OCI-LY1 (cell line): ENCODE results near the gene ANKS6.

Source experiments
- H2AFZ ChIP-seq: fragments of 200-600 bp; sonication (generic), shearing (Covaris generic); 2 replicates; pipeline ENCODE4 v1.6.0; 2014; ENCODE audit warnings: antibody characterized with exemption, mild to moderate bottlenecking, low read length
- H3F3A ChIP-seq: fragments of 200-600 bp; sonication (generic), shearing (Covaris generic); 2 replicates; pipeline ENCODE4 v1.6.0; 2014; ENCODE audit warnings: mild to moderate bottlenecking, antibody characterized with exemption, low read length, moderate library complexity; ENCODE audit not compliant: insufficient read depth
- H3K27ac ChIP-seq: fragments of 200-600 bp; sonication (generic); 2 replicates; pipeline ENCODE4 v1.5.1; 2014; ENCODE audit warnings: low read length, mixed run types, mild to moderate bottlenecking, low read depth; ENCODE audit not compliant: poor library complexity, severe bottlenecking
- H3K27me3 ChIP-seq: fragments of 200-600 bp; sonication (generic); 2 replicates; pipeline ENCODE4 v1.6.0; 2014; ENCODE audit warnings: antibody characterized with exemption, mild to moderate bottlenecking, low read length, moderate library complexity; ENCODE audit not compliant: insufficient read depth
- H3K36me3 ChIP-seq: fragments of 200-600 bp; sonication (generic); 2 replicates; pipeline ENCODE4 v1.6.1; 2014; ENCODE audit warnings: mild to moderate bottlenecking, antibody characterized with exemption, low read length, moderate library complexity, mixed read lengths; ENCODE audit not compliant: insufficient read depth
- H3K4me1 ChIP-seq: fragments of 200-600 bp; sonication (generic); 2 replicates; pipeline ENCODE4 v1.5.1; 2014; ENCODE audit warnings: mild to moderate bottlenecking, low read length, moderate library complexity; ENCODE audit not compliant: insufficient read depth, severe bottlenecking
- H3K4me2 ChIP-seq: fragments of 200-600 bp; sonication (generic), shearing (Covaris generic); 2 replicates; pipeline ENCODE4 v1.6.1; 2014; ENCODE audit warnings: low read length
- H3K4me3 ChIP-seq: fragments of 200-600 bp; sonication (generic); 2 replicates; pipeline ENCODE4 v1.5.1; 2014; ENCODE audit warnings: low read length, low read depth, mild to moderate bottlenecking, mixed read lengths; ENCODE audit not compliant: poor library complexity, severe bottlenecking
- H3K79me2 ChIP-seq: fragments of 200-600 bp; shearing (Covaris generic); 2 replicates; pipeline ENCODE4 v1.6.1; 2016; ENCODE audit warnings: mixed run types, low read length, mixed read lengths; ENCODE audit not compliant: insufficient read depth
- H3K9ac ChIP-seq: fragments of 200-600 bp; sonication (generic), shearing (Covaris generic); 2 replicates; pipeline ENCODE4 v1.6.1; 2014; ENCODE audit warnings: mild to moderate bottlenecking, low read length, mixed read lengths
- H3K9me2 ChIP-seq: fragments of 200-600 bp; sonication (generic), shearing (Covaris generic); 2 replicates; pipeline ENCODE4 v1.6.1; 2014; ENCODE audit warnings: low read depth, mild to moderate bottlenecking, low read length, mixed read lengths
- H3K9me3 ChIP-seq: fragments of 200-600 bp; shearing (Covaris generic); 2 replicates; pipeline ENCODE4 v1.6.1; 2014; ENCODE audit warnings: low read length, mixed read lengths
- H4K20me1 ChIP-seq: fragments of 200-600 bp; sonication (generic), shearing (Covaris generic); 2 replicates; pipeline ENCODE4 v1.6.0; 2016; ENCODE audit warnings: mild to moderate bottlenecking, low read length; ENCODE audit not compliant: insufficient read depth
- CTCF ChIP-seq: fragments of 200-600 bp; sonication (generic), shearing (Covaris generic); IDR thresholded peaks from 2 replicates; pipeline ENCODE4 v1.5.1; 2017; ENCODE audit warnings: mild to moderate bottlenecking, antibody characterized with exemption, low read length, moderate library complexity, mixed read lengths
- EZH2 ChIP-seq: fragments of 200-600 bp; sonication (generic), shearing (Covaris generic); IDR thresholded peaks from 2 replicates; pipeline ENCODE4 v1.8.0; 2017; ENCODE audit warnings: borderline replicate concordance, mixed run types, mild to moderate bottlenecking, antibody characterized with exemption, low read length, moderate library complexity, mixed read lengths

ANKS6 gene

GRCh38 chr9:98767915-98768314, 28.4 kb downstream of the ANKS6 start:
- Histone ChIP-seq H3K79me2 (no peaks in the 10 kb centered on the region), H4K20me1 (no peaks in the 10 kb centered on the region), H3K27me3 (no peaks in the 10 kb centered on the region), H3K4me2 (no peak overlapping the region), H3K9ac (no peak overlapping the region), H3K9me2 (no peaks in the 10 kb centered on the region), H3K4me3 (no peak overlapping the region), H3K9me3 (no peaks in the 10 kb centered on the region), H2AFZ (no peak overlapping the region), H3F3A (no peaks in the 10 kb centered on the region), H3K36me3 (peaks cover 29% of the 10 kb centered on the region), H3K27ac (no peak overlapping the region), H3K4me1 (no peaks in the 10 kb centered on the region)
- TF ChIP-seq EZH2 (no peak), CTCF (no peak)

GRCh38 chr9:98767196-98767595, 29.2 kb downstream of the ANKS6 start:
- Histone ChIP-seq H4K20me1 (no peaks in the 10 kb centered on the region), H3K27me3 (no peaks in the 10 kb centered on the region), H3K4me3 (no peak overlapping the region), H3K36me3 (peaks cover 26% of the 10 kb centered on the region), H3K79me2 (no peaks in the 10 kb centered on the region), H3K4me1 (no peaks in the 10 kb centered on the region), H3K4me2 (no peak overlapping the region), H3F3A (no peaks in the 10 kb centered on the region), H3K27ac (no peak overlapping the region), H3K9ac (no peak overlapping the region), H2AFZ (no peak overlapping the region), H3K9me3 (no peaks in the 10 kb centered on the region), H3K9me2 (no peaks in the 10 kb centered on the region)
- TF ChIP-seq EZH2 = no peak

- no peaks in the 10 kb centered on the region for H3K4me1 ChIP-seq
- no peak overlapping the region for H2AFZ ChIP-seq
- no peak overlapping the region for H3K4me3 ChIP-seq
- H3K27ac ChIP-seq = no peak overlapping the region
- peaks cover 21% of the 10 kb centered on the region for H3K36me3 ChIP-seq
- no peak for TF ChIP-seq EZH2
- TF ChIP-seq CTCF = no peak
- no peaks in the 10 kb centered on the region for H3K9me2 ChIP-seq
- H4K20me1 ChIP-seq = no peaks in the 10 kb centered on the region
- H3K9me3 ChIP-seq = no peaks in the 10 kb centered on the region
- H3F3A ChIP-seq = no peaks in the 10 kb centered on the region
- no peaks in the 10 kb centered on the region for H3K27me3 ChIP-seq
- H3K79me2 ChIP-seq = no peaks in the 10 kb centered on the region
- no peak overlapping the region for H3K9ac ChIP-seq
- H3K4me2 ChIP-seq = no peak overlapping the region
Observed at GRCh38 chr9:98766586-98766985, 29.8 kb downstream of the ANKS6 start.

GRCh38 chr9:98765256-98765655, 31.1 kb downstream of the ANKS6 start:
- TF ChIP-seq CTCF = no peak
- no peaks in the 10 kb centered on the region for H3K9me3 ChIP-seq
- H3K9ac ChIP-seq = no peak overlapping the region
- no peaks in the 10 kb centered on the region for H3K79me2 ChIP-seq
- H4K20me1 ChIP-seq = no peaks in the 10 kb centered on the region
- H3F3A ChIP-seq = no peaks in the 10 kb centered on the region
- H2AFZ ChIP-seq = no peak overlapping the region
- no peak overlapping the region for H3K27ac ChIP-seq
- no peaks in the 10 kb centered on the region for H3K4me1 ChIP-seq
- no peaks in the 10 kb centered on the region for H3K27me3 ChIP-seq
- H3K36me3 ChIP-seq = peaks cover 10% of the 10 kb centered on the region
- H3K4me3 ChIP-seq = no peak overlapping the region
- H3K4me2 ChIP-seq = no peak overlapping the region
- no peaks in the 10 kb centered on the region for H3K9me2 ChIP-seq
